NCI-H446 treated with DMSO at 0.1 percent for 48 hours (cell line): ENCODE measurements around the gene CEACAM20.
"Not testable (repeated sequence)": the region's sequence is repeated elsewhere in the genome, so short reads cannot be mapped to it uniquely, and the experiment has no call there.

Experiments
- DNase-seq: peaks from one replicate; lab custom pipeline; 2025; lab: John Stamatoyannopoulos, UW

Gene CEACAM20

GRCh38 chr19:44548736-44549135 is 19.3 kb upstream of the CEACAM20 start:
- no peak for DNase-seq

- no peak for DNase-seq
Observed at GRCh38 chr19:44544031-44544430, 14.6 kb upstream of the CEACAM20 start.

- DNase-seq = no peak
Observed at GRCh38 chr19:44542671-44543070, 13.2 kb upstream of the CEACAM20 start.

GRCh38 chr19:44540736-44541135 is 11.3 kb upstream of the CEACAM20 start:
- DNase-seq = no peak

- DNase-seq = no peak
Observed at GRCh38 chr19:44539991-44540390, 10.5 kb upstream of the CEACAM20 start.

- no peak for DNase-seq
Observed at GRCh38 chr19:44539236-44539826, 9.9 kb upstream of the CEACAM20 start.

- not testable (repeated sequence) for DNase-seq
Observed at GRCh38 chr19:44535361-44535760, 5.9 kb upstream of the CEACAM20 start.

GRCh38 chr19:44532819-44533218 is 3.3 kb upstream of the CEACAM20 start:
- DNase-seq = no peak

- no peak for DNase-seq
Observed at GRCh38 chr19:44530777-44531176, 1.3 kb upstream of the CEACAM20 start.

- DNase-seq = no peak
Observed at GRCh38 chr19:44527554-44527953, 1.9 kb downstream of the CEACAM20 start.

- no peak for DNase-seq
Observed at GRCh38 chr19:44525721-44526430, 3.6 kb downstream of the CEACAM20 start.

GRCh38 chr19:44521370-44521769 is 8.1 kb downstream of the CEACAM20 start:
- DNase-seq = no peak

- DNase-seq = no peak
Observed at GRCh38 chr19:44517146-44517545, 12.3 kb downstream of the CEACAM20 start.

- no peak for DNase-seq
Observed at GRCh38 chr19:44515907-44516306, 13.6 kb downstream of the CEACAM20 start.

GRCh38 chr19:44515031-44515430 is 14.4 kb downstream of the CEACAM20 start:
- DNase-seq = no peak

GRCh38 chr19:44512326-44513298 is 16.9 kb downstream of the CEACAM20 start:
- no peak for DNase-seq

GRCh38 chr19:44509478-44509877 is 20.0 kb downstream of the CEACAM20 start:
- no peak for DNase-seq

- peak; percentile 88 for DNase-seq
Observed at GRCh38 chr19:44499962-44500949, 29.2 kb downstream of the CEACAM20 start, which contains the start of gene ZNF180. ZNF180 (minus strand) TSS chr19:44500522; CDS start chr19:44497334, 3,188 bp downstream.

GRCh38 chr19:44499559-44499958 is 29.9 kb downstream of the CEACAM20 start:
- no peak for DNase-seq

- no peak for DNase-seq
Observed at GRCh38 chr19:44498988-44499387, 30.5 kb downstream of the CEACAM20 start.

- no peak for DNase-seq
Observed at GRCh38 chr19:44496711-44497110, 32.8 kb downstream of the CEACAM20 start.
